NCI-H2107 treated with DMSO at 0.1 percent for 48 hours (cell line): ENCODE data around the gene ACTRT2.

Experiments
- DNase-seq: peaks from one replicate; lab custom pipeline; 2025; ENCODE audit not compliant: unreplicated experiment; lab: John Stamatoyannopoulos, UW

The ACTRT2 gene

DNA sequence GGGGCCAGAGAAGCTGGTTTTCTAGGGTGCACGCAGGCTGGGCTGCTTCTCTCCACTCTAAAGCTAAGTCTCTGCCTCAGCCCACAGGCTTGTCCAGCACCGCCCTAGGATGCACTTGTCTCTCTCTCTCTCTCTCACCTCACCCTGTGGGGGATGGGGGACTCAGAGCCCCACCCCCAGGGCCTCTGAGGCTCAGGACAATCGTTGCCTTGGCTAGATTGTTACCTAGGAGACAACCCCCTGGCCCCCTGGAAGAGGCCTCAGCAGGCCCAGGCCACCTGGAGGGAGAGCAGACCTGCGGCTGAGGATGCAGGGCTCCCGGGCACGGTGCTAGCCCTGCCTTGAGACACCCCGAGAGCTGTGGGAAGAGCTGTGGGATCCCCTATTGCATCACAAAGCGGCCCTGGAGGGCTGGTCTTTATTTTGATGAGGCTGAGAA lies at the start of gene ACTRT2:
ACTRT2 (plus strand) TSS at position 235 of the 439 bp plus-strand sequence. CDS start 220 bp downstream, outside the sequence.
- no peak for DNase-seq

DNA sequence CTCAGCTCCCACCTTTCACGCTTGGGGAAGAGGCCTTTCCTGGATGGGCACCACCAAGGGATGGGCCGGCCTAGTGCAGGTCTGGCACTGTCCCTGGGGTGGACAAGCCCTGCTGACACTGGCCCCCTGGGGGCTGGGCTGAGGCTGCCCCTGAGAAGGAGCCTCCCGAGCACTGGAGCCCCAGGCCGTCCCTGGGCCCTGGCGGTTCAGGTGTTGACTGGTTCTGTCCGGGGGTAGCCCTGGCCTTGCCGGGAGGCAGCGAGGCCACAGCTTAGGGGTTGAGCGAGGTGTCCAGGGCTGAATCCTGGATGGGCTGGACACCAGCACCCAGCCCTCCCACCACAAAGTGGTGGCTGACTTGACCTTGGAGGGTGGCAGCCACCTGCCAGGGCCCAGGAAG lies 49.7 kb upstream of the ACTRT2 start:
- no peak for DNase-seq

DNA sequence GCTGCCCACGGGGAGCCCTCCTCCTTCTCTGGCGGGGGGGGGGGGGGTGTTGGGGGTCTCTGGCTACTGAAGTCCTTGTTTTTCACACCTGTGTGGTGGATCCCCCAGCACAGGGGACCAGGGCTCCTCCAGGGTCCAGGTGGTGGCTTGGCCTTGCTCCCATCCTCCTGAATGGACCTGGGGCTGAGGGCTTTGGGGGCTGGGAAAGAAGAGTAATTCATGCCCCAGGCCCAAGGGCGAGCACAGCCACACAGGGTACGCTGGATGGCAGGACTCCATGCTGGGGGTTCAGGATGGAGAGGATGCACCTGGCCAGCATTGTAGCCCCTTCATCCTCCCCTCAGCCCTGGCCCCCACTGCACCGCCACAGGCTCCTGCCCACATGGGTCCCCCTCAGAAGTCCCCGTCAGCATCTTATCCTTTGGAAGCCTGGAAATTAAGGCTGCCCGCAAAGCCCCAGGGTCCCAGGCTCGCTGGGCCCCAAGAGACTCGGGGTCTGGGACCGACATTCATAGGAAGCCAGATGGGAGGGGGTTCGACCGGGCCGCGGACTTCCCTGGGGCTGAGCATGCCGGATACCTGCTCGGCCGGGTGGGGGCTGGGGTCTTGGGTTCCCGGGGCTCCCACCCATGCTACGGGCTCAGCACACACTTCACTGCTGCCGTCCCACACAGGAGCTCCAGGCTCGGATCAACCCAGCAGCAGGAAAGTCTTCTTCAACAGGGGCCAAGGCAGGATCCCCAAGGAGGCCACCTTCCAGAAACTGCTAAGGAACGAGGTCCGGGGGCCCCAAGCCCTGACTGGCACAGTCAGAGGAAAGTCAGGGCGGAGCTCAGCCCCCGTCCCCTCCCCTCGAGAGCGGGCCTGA lies 49.0 kb upstream of the ACTRT2 start:
- no peak for DNase-seq

GRCh38 chr1:2972879-2973575 lies 48.2 kb upstream of the ACTRT2 start:
- DNase-seq = no peak

DNA sequence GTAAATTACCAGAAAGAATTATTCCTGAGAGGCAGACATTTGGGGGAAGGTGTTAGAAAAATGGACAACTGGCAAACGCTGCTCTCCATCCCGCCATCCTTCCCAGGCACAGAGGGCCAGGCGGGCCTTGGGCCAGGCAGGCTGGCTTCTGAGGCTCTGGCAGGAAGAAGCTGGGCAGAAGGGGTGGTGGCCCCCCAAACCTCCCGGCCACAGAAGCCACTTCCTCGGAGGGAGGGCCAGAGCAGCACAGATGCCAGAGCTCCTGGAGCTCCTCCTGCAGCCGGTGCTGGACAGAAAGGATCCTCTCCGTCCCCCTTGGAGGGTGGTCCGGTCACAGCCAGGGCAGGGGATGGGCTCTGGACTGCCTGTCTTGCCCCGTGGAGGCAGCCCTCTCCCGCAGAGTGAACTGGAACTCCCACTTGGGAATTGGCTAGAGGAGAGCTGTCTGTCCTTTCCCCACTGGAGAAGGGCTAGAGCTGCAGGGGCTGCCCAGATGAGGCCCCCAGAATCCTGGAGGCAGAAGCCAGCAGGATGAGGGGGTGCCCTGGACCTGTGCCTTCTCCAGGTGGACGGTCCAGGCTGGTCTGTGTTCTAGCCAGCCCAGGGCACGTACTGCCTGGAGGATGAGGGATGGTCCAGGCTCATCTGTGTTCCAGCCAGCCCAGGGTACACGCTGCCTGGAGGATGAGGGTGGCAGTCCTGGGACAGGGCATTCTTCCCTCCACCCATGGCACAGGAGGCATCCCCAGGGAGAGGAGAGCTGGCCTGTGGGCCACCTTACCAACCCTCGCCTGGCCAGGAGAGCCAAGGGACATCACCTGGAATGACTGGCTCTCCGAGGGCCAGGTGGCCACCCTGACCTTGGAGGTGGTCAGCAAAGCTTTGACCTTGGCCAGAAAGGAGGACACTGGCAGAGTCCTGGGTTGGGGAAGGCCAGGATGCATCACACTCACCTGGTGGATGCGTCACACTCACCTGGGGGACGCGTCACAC lies 47.4 kb upstream of the ACTRT2 start:
- no peak for DNase-seq

DNA sequence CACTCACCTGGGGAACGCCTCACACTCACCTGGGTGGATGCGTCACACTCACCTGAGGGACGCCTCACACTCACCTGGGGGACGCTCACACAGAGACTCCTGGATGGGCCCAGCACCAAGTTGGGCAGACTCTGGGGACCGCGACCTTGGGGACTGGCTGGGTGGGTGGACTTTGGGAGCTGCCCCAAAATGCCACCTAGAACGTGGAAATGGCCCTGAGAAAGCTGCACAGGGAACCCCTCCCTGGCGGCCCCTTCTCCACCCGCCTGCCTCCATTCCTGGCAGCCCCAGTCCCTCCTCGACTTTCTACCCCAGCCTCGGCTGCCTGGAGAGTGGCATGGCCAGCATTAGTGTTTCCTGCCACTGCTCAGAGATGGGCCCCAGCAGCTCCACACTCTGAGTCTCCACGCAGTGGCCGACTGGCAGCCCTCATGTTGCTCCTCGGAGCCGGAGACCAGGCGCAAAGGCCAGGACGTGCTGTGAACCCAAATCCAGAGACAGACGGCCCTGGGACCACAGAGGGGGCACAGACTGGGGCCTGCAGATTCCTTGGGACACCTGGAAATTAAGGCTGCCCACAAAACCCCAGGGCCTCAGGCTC lies 46.5 kb upstream of the ACTRT2 start:
- no peak for DNase-seq

GRCh38 chr1:2975466-2976179 lies 45.6 kb upstream of the ACTRT2 start:
- no peak for DNase-seq

DNA sequence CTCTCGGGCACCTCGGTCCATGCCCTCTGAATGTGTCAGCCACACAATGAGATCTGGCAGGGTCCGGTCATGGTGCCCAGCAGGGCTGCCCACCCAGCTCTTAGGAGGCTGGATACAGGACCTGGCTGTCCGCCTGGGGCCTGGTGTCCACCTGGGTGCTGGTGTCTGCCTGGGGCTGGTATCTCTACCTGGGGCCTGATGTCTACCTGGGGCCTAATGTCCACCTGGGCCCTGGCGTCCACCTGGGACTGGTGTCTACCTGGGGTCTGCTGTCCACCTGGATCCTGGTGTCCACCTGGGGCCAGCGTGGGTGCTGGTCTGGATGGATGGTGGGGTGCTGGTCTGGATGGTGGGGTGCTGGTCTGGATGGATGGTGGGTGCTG lies 45.1 kb upstream of the ACTRT2 start:
- no peak for DNase-seq

DNA sequence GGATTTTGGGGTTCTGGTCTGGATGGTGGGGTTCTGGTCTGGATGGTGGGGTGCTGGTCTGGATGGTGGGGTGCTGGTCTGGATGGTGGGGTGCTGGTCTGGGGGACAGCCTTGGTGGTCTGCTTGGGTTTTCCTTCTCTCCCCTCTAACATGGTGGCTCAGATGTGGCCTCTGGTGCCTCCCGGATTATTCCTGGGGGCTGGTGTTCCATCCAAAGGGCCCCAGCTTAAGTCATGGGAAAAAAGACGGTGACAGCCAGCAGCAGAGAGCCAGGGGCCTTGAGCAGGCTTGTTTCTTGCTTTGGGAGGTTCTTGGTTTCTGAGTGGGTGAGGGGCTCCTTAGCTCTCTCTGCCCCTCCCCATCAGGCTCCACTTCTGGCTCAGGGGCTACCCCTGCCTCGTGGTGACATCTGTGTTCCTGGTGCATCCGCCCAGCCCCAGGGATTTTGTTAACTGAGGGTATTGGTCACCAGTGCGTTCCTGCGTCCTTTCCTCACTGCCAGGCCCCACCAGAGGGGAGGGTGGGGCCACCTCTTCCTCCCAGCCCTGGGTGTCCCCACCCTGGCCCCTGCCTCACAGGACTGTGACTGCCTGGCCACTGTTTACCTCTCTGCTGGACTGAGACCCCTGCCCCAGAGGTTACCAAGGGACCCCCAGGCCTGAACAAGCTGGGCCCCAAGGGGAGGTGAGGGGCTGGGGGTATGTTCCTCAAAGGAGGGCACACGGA lies 43.2 kb upstream of the ACTRT2 start:
- DNase-seq = no peak

DNA sequence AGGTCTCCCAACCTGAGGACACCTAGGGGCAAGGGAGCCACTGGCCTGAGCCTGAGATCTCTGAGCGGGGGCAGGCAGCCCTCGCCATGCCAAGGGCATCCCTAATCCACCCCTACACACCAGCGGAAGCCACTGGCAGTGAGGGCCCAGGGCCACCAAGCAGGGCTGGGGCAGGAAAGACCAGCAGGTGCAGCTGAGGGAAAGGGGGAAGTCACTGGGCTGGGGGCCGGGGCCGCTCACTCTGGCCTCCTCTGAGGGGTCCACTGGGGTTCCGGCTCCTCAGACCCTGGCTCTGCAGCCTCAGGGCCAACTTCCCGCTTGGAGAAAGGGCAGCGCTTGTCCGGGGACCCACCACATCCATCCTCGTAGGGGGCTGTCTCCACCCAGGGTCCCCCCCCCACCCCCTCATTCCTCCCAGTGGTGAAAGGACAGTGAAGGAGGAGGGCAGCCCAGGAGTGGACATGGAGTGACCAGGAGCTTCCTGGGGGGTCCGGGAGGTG lies 42.5 kb upstream of the ACTRT2 start:
- no peak for DNase-seq

DNA sequence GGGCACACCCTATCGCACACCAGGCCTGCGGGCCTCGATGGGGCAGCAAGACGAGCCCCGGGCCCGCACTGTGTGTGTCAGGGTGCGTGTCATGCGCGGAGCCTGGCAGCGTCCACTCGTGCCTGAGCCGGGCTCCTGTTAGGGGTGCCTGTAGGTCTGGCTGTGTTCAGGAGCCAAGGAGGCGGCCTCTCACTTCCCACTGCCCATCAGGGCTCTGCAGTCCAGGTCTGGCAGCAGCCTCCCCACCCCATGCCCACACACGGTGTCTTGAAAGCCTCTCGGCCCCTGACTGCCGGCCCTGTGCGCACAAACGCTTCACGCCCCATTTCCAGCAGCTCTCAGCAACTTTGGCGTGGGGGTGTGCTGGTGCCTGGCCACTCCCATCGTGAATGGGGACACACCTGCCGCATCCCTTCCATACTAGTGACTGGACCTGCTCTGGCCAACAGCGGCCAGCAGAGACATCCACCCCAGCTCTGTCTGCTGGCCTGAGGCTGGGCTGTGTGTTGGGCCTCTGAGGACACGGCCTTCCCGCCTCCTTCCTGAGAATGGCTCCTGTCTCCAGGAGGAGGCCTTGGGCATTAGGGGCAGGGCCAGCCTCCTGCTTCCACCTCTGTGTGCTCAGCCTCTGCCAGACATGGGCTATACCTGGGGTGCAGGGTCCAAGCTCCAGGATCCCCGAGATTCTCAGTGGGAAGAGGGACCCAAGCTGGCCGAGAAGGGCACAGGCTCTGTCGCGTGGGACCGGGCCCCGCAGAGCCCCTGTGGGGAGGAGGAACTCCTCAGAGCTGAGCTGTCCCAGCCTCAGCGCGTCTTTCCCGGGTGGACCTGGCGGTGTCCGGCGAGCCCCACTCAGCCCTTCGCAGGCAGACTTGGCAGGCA lies 41.8 kb upstream of the ACTRT2 start:
- no peak for DNase-seq

DNA sequence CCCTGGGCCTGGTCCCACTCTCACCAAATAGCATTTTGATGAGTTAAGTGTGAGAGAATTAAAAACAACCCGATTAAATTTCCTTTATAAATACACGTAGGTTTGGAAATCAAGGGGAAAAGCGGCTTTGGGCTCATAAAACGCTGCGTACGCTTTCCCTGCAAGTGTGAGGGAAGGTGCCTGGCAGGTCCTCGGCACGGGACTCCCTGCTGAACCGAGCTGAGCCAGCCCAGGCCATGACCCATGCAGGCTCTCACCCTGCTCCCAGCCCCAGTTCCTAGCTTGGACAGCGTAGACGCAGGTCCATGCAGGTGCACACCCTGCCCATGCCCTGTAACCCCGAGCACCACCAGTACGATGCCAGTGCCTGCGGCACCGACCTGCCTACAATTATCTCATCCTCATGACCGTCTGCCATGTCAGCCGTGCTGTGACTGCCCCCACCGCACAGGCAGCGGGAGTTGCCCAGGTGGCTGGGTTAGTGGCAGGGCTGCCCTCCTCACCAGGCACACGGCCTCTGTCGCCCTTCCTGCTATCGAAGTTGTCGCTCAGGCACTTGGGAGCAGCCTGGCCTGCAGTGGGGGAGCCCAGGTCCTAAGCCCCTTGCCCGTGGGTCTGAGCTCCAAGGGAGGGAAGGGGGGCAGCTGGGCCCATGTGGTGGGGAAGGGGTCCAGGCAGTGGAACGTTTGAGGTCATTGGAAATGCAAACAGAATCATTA lies 41.0 kb upstream of the ACTRT2 start:
- no peak for DNase-seq

GRCh38 chr1:2980849-2981248 lies 40.4 kb upstream of the ACTRT2 start:
- DNase-seq = no peak

- DNase-seq = no peak
Measured at GRCh38 chr1:2981388-2981787, 39.9 kb upstream of the ACTRT2 start.

GRCh38 chr1:2981981-2982614 lies 39.2 kb upstream of the ACTRT2 start:
- DNase-seq = no peak

GRCh38 chr1:2982615-2983318 lies 38.5 kb upstream of the ACTRT2 start:
- no peak for DNase-seq

DNA sequence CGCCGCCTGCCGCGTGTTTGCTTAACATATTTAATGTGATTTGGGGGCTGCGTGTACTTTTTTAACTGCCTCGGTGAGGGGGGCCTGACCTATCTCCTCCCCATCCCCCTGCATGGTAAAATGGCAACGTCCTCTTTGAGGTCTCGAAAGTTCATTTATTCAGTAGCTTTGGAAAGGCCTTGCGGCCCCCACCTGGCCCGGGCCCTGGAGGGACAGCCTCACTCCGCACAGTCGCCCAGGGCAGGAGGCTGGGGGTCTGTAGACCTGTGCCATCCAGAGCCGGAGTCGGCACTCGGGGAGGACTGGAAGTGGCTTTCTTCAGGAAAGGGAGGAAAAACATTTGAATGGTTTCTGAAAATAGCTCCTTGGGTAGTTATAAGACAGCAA lies 38.0 kb upstream of the ACTRT2 start:
- no peak for DNase-seq
